Right atrium auricular region (tissue), 2 donors: ENCODE data around the gene SYNJ2. TPM values are rescaled to one million over a fixed set of nuclear protein-coding genes. Genes with fewer than 3 reads are reported as not detected.

ENCODE experiments used
- DNase-seq: peaks from one replicate; pipeline ENCODE4 v3.0.0-alpha.2; 2019; ENCODE audit warnings: low spot score
- H3K27ac ChIP-seq, 2 donors: fragments of 200-600 bp; sonication (generic); 1 replicate in 1 of 2; 2 replicates in 1 of 2; pipeline ENCODE4 v1.5.1; 2016 to 2019
- H3K27me3 ChIP-seq, 2 donors: fragments of 200-600 bp; sonication (generic); one replicate each; pipeline versions ENCODE4 v1.5.1 to v1.6.0; 2017 to 2019
- H3K36me3 ChIP-seq: fragments of 200-600 bp; sonication (generic); one replicate; pipeline ENCODE4 v1.5.1; 2016
- H3K4me1 ChIP-seq, 2 donors: fragments of 200-600 bp; sonication (generic); one replicate each; pipeline versions ENCODE4 v1.5.1 to v1.6.0; 2017 to 2019
- H3K4me3 ChIP-seq, 2 donors: fragments of 200-600 bp; sonication (generic); 1 replicate in 1 of 2; 2 replicates in 1 of 2; pipeline ENCODE4 v1.5.1; 2017 to 2019; ENCODE audit warnings: mild to moderate bottlenecking in 1 of 2, moderate library complexity in 1 of 2
- H3K9me3 ChIP-seq, 2 donors: fragments of 200-600 bp; sonication (generic); one replicate each; pipeline ENCODE4 v1.5.1; 2019
- CTCF ChIP-seq, 2 donors: fragments of 200-600 bp; sonication (generic); IDR thresholded peaks; one replicate each; pipeline ENCODE4 v1.5.1; 2019; ENCODE audit warnings: antibody characterized with exemption in 2 of 2
- total RNA-seq, 2 donors: library from RNA; depleted of rRNA; stranded (reverse); fragments of >200 nt; gene quantifications; one replicate each; pipeline ENCODE4 v1.1.0, GENCODE V29; 2016

SYNJ2 gene
- total RNA-seq, 2 donors from 2014 or later: 10.1 to 20.0 TPM

GRCh38 chr6:158110986-158111385 lies 129.3 kb downstream of the SYNJ2 start:
- no peak for TF ChIP-seq CTCF (IDR thresholded peaks at IDR 0.05)
- Histone ChIP-seq H3K4me3 (no peak overlapping the region), H3K27ac (no peak overlapping the region), H3K4me1 (no peaks in the 10 kb centered on the region), H3K27me3 (no peaks in the 10 kb centered on the region), H3K36me3 (peaks cover 7% of the 10 kb centered on the region), H3K9me3 (no peaks in the 10 kb centered on the region)
- DNase-seq: no peak

GRCh38 chr6:158111987-158112386 lies 130.3 kb downstream of the SYNJ2 start:
- DNase-seq: no peak
- TF ChIP-seq CTCF (IDR thresholded peaks at IDR 0.05): no peak
- peaks cover 11% of the 10 kb centered on the region for H3K36me3 ChIP-seq
- H3K4me1 ChIP-seq: no peaks in the 10 kb centered on the region
- no peak overlapping the region for H3K27ac ChIP-seq
- H3K9me3 ChIP-seq: no peaks in the 10 kb centered on the region
- no peak overlapping the region for H3K4me3 ChIP-seq
- no peaks in the 10 kb centered on the region for H3K27me3 ChIP-seq

- H3K4me3 ChIP-seq: no peak overlapping the region
- TF ChIP-seq CTCF (IDR thresholded peaks at IDR 0.05): no peak
- no peaks in the 10 kb centered on the region for H3K27me3 ChIP-seq
- no peaks in the 10 kb centered on the region for H3K9me3 ChIP-seq
- H3K27ac ChIP-seq: no peak overlapping the region
- peaks cover 11% of the 10 kb centered on the region for H3K36me3 ChIP-seq
- H3K4me1 ChIP-seq: no peaks in the 10 kb centered on the region
- DNase-seq: no peak
Measured at GRCh38 chr6:158113802-158114201, 132.1 kb downstream of the SYNJ2 start.

- DNase-seq: no peak
- TF ChIP-seq CTCF (IDR thresholded peaks at IDR 0.05): no peak
- Histone ChIP-seq H3K27me3 (no peaks in the 10 kb centered on the region), H3K9me3 (no peaks in the 10 kb centered on the region), H3K4me3 (no peak overlapping the region), H3K27ac (no peak overlapping the region), H3K4me1 (no peaks in the 10 kb centered on the region), H3K36me3 (peaks cover 11% of the 10 kb centered on the region)
Measured at GRCh38 chr6:158115102-158115501, 133.4 kb downstream of the SYNJ2 start.

- TF ChIP-seq CTCF (IDR thresholded peaks at IDR 0.05): no peak
- no peak for DNase-seq
- H3K36me3 ChIP-seq: peaks cover 11% of the 10 kb centered on the region
- H3K27ac ChIP-seq: no peak overlapping the region
- no peaks in the 10 kb centered on the region for H3K4me1 ChIP-seq
- H3K4me3 ChIP-seq: no peak overlapping the region
- no peaks in the 10 kb centered on the region for H3K9me3 ChIP-seq
- H3K27me3 ChIP-seq: no peaks in the 10 kb centered on the region
Measured at GRCh38 chr6:158115508-158115907, 133.8 kb downstream of the SYNJ2 start.

GRCh38 chr6:158118886-158119285 lies 137.2 kb downstream of the SYNJ2 start:
- peaks cover 13% of the 10 kb centered on the region for H3K36me3 ChIP-seq
- no peaks in the 10 kb centered on the region for H3K27me3 ChIP-seq
- no peak overlapping the region for H3K4me3 ChIP-seq
- no peak for TF ChIP-seq CTCF (IDR thresholded peaks at IDR 0.05)
- H3K4me1 ChIP-seq: no peaks in the 10 kb centered on the region
- H3K27ac ChIP-seq: no peak overlapping the region
- no peak for DNase-seq
- H3K9me3 ChIP-seq: no peaks in the 10 kb centered on the region
